Measurements from ENCODE around the gene ABTB2.

Gene ABTB2

GRCh38 chr11:34311126-34311525, 46.7 kb downstream of the ABTB2 start:
- no peak for DNase-seq

- DNase-seq, result no peak
Measured at GRCh38 chr11:34309965-34310364, 47.8 kb downstream of the ABTB2 start.

GRCh38 chr11:34308913-34309585, 48.8 kb downstream of the ABTB2 start:
- no peak for DNase-seq

GRCh38 chr11:34308049-34308912, 49.5 kb downstream of the ABTB2 start:
- DNase-seq, result no peak

GRCh38 chr11:34305780-34306179, 52.0 kb downstream of the ABTB2 start:
- DNase-seq, result no peak

- no peak for DNase-seq
Measured at GRCh38 chr11:34305193-34305592, 52.6 kb downstream of the ABTB2 start.

- no peak for DNase-seq
Measured at GRCh38 chr11:34303028-34303570, 54.7 kb downstream of the ABTB2 start.

GRCh38 chr11:34302046-34302921, 55.5 kb downstream of the ABTB2 start:
- DNase-seq, result no peak

- DNase-seq, result no peak
Measured at GRCh38 chr11:34300926-34301295, 56.9 kb downstream of the ABTB2 start.

GRCh38 chr11:34300026-34300925, 57.5 kb downstream of the ABTB2 start:
- DNase-seq, result no peak

GRCh38 chr11:34299284-34299972, 58.4 kb downstream of the ABTB2 start:
- DNase-seq, result no peak

- DNase-seq, result no peak
Measured at GRCh38 chr11:34298871-34299270, 58.9 kb downstream of the ABTB2 start.

GRCh38 chr11:34296412-34296811, 61.4 kb downstream of the ABTB2 start:
- DNase-seq, result no peak

- DNase-seq, result no peak
Measured at GRCh38 chr11:34292546-34292945, 65.3 kb downstream of the ABTB2 start.

GRCh38 chr11:34292111-34292510, 65.7 kb downstream of the ABTB2 start:
- no peak for DNase-seq

GRCh38 chr11:34290926-34291325, 66.9 kb downstream of the ABTB2 start:
- DNase-seq, result no peak

GRCh38 chr11:34288492-34288891, 69.3 kb downstream of the ABTB2 start:
- DNase-seq, result no peak

- DNase-seq, result no peak
Measured at GRCh38 chr11:34284811-34285481, 72.9 kb downstream of the ABTB2 start.

GRCh38 chr11:34284156-34284555, 73.7 kb downstream of the ABTB2 start:
- DNase-seq, result no peak

- DNase-seq, result no peak
Measured at GRCh38 chr11:34280945-34281872, 76.6 kb downstream of the ABTB2 start.
